Measurements from ENCODE around the gene CLCC1. TPM values are rescaled to one million over a fixed set of nuclear protein-coding genes. Genes with fewer than 3 reads are reported as not detected.

Gene CLCC1
- total and polyA plus RNA-seq, 8 donors, result 2.6 to 37.3 (median 11.7) TPM

GRCh38 chr1:108916788-108917187 is 46.5 kb downstream of the CLCC1 start:
- TF ChIP-seq CTCF (IDR thresholded peaks at IDR 0.05) (no peak), POLR2AphosphoS5 (IDR thresholded peaks at IDR 0.05) (no peak), EP300 (IDR thresholded peaks at IDR 0.05) (no peak), POLR2A (IDR thresholded peaks at IDR 0.05) (no peak)
- Histone ChIP-seq H3K4me1 (peaks cover 0 to 9% (median 0%) of the 10 kb centered on the region in 4 donors), H3K4me3 (no peak overlapping the region), H3K9me3 (no peaks in the 10 kb centered on the region), H3K27me3 (no peaks in the 10 kb centered on the region), H3K36me3 (peaks cover 0 to 15% (median 6%) of the 10 kb centered on the region in 4 donors), H3K27ac (no peak overlapping the region)
- DNase-seq, result no peak
- WGBS, 5 donors, result 91 to 97% (median 95%) methylated on average over 2 of the region's 2 CpGs
- intact Hi-C loops (cut with DNase I; ENCODE audit: low total_unique reads), result no loop called here

Small RNA genes lying within 50 kb of the gene (small RNA-seq; reads per million reads assigned to genes)
- gene BX679664.2, result 0 reads per million in 4 donors

Other genes starting within 250 kb of the CLCC1 start
- gene STXBP3, start 216.8 kb downstream of the CLCC1 start, total RNA-seq, result 100 to 1,000 TPM in 2 of 5 donors, 10 to 100 TPM in 3; 11.7 to 170 (median 39.0) TPM
- gene STXBP3, start 216.8 kb downstream of the CLCC1 start, polyA plus RNA-seq, result 10 to 100 TPM; 24.9 to 32.5 (median 29.0) TPM
- 1 to 10 TPM in 1 of 5 donors, not detected in 4; 2.0 TPM for gene AKNAD1, start 106.4 kb downstream of the CLCC1 start, total RNA-seq
- under 1 TPM in 2 of 3 donors, not detected in 1; 0.28 to 0.37 TPM for gene AKNAD1, start 106.4 kb downstream of the CLCC1 start, polyA plus RNA-seq
- 10 to 100 TPM in 4 of 5 donors, 1 to 10 TPM in 1; 1.8 to 84.9 (median 21.4) TPM for gene GPSM2, start 86.5 kb downstream of the CLCC1 start, total RNA-seq
- 10 to 100 TPM in 1 of 3 donors, 1 to 10 TPM in 2; 4.2 to 15.0 (median 6.6) TPM for gene GPSM2, start 86.5 kb downstream of the CLCC1 start, polyA plus RNA-seq
- gene WDR47, start 78.6 kb upstream of the CLCC1 start, total RNA-seq, result 10 to 100 TPM in 3 of 5 donors, 1 to 10 TPM in 2; 4.9 to 16.9 (median 11.1) TPM
- 1 to 10 TPM; 3.7 to 3.8 (median 3.7) TPM for gene WDR47, start 78.6 kb upstream of the CLCC1 start, polyA plus RNA-seq
- 10 to 100 TPM in 4 of 5 donors, 1 to 10 TPM in 1; 3.5 to 69.9 (median 25.2) TPM for gene TAF13, start 112.5 kb upstream of the CLCC1 start, total RNA-seq
- gene TAF13, start 112.5 kb upstream of the CLCC1 start, polyA plus RNA-seq, result 10 to 100 TPM; 20.4 to 48.6 (median 46.8) TPM
- gene TMEM167B, start 127.3 kb upstream of the CLCC1 start, total RNA-seq, result 10 to 100 TPM in 3 of 5 donors, 1 to 10 TPM in 1, not detected in 1; 2.9 to 70.1 (median 44.6) TPM
- gene TMEM167B, start 127.3 kb upstream of the CLCC1 start, polyA plus RNA-seq, result 10 to 100 TPM; 15.4 to 26.9 (median 16.3) TPM
- gene ELAPOR1, start 150.6 kb upstream of the CLCC1 start, total RNA-seq, result 100 to 1,000 TPM in 2 of 5 donors, 10 to 100 TPM in 3; 56.8 to 185 (median 84.3) TPM
- 10 to 100 TPM; 25.5 to 47.7 (median 35.1) TPM for gene ELAPOR1, start 150.6 kb upstream of the CLCC1 start, polyA plus RNA-seq

Measured in stomach (tissue), 9 donors.